A549 (cell line): ENCODE results near the gene EXOSC1. TPM values are rescaled to one million over a fixed set of nuclear protein-coding genes. Genes with fewer than 3 reads are reported as not detected.

Experiments
- ATAC-seq, 2 experiments: fragments of 200-7000 bp in 1 of 2; fragments of >200 bp in 1 of 2; cut with Nextera tagmentation in 1 of 2; cut with Tn5 transposase in 1 of 2; 3 replicates each; pipeline versions ENCODE4 v1.8.0 to v1.9.1; 2018 to 2020; ENCODE audit warnings: mild to moderate bottlenecking in 1 of 2, moderate library complexity in 1 of 2
- CTCF ChIA-PET: fragments of 300-600 bp; sonication (Branson Sonifier 250); formaldehyde crosslinking; extraction: SDS; loops from one replicate; lab custom pipeline; 2021; ENCODE audit warnings: antibody characterized with exemption, inconsistent platforms; lab: Yijun Ruan, JAX
- POLR2A ChIA-PET: fragments of 350-600 bp; formaldehyde crosslinking; extraction: SDS; loops from one replicate; lab custom pipeline; 2021; ENCODE audit warnings: antibody characterized with exemption, inconsistent platforms; lab: Yijun Ruan, JAX
- DNase-seq, 2 experiments: peaks; one replicate each; pipeline versions ENCODE4 v3.0.0 to v3.0.0-alpha.2; 2011 to 2016; ENCODE audit warnings: low read depth in 1 of 2, low spot score in 1 of 2
- FAIRE-seq: peaks from 2 replicates; lab custom pipeline; 2011; peaks lifted over from hg19 to GRCh38; lab: Jason Lieb, UNC
- H3K27ac ChIP-seq, 2 experiments: fragments of >200 bp; sonication (Bioruptor Twin); formaldehyde crosslinking; 3 replicates each; pipeline ENCODE4 v1.5.1; 2016 to 2017
- H3K4me1 ChIP-seq: fragments of >200 bp; sonication (Bioruptor Twin); formaldehyde crosslinking; 3 replicates; pipeline ENCODE4 v1.6.1; 2016
- H3K4me2 ChIP-seq: fragments of >200 bp; sonication (Bioruptor Twin); formaldehyde crosslinking; 3 replicates; pipeline ENCODE4 v1.6.1; 2016
- H3K4me3 ChIP-seq: fragments of >200 bp; sonication (Bioruptor Twin); formaldehyde crosslinking; 3 replicates; pipeline ENCODE4 v1.5.1; 2016
- H3K9me3 ChIP-seq: fragments of >200 bp; sonication (Bioruptor Twin); formaldehyde crosslinking; 3 replicates; pipeline ENCODE4 v1.6.1; 2016
- ATOH8 ChIP-seq: fragments of 250-450 bp; sonication (Bioruptor Pico); IDR thresholded peaks from 2 replicates; pipeline ENCODE4 v1.5.0; 2020; ENCODE audit warnings: low read depth, mild to moderate bottlenecking, moderate library complexity
- CHD2 ChIP-seq: fragments of 150-350 bp; IDR thresholded peaks from 2 replicates; pipeline ENCODE4 v1.6.1; 2014; ENCODE audit warnings: low read length; ENCODE audit not compliant: partially characterized antibody
- E2F6 ChIP-seq: IDR thresholded peaks from 2 replicates; pipeline ENCODE4 v1.6.1; 2012; ENCODE audit warnings: low read depth, borderline replicate concordance
- EHF ChIP-seq: fragments of 250-450 bp; sonication (Bioruptor Pico); IDR thresholded peaks from 2 replicates; pipeline ENCODE4 v1.5.0; 2020; ENCODE audit warnings: mild to moderate bottlenecking
- EP300 ChIP-seq, 2 experiments: fragments of >200 bp; sonication (Bioruptor Twin); formaldehyde crosslinking; IDR thresholded peaks; 2 replicates in 1 of 2; 3 replicates in 1 of 2; pipeline ENCODE4 v1.6.1; 2016 to 2017
- FOSB ChIP-seq: fragments of 250-450 bp; sonication (Bioruptor Pico); IDR thresholded peaks from 2 replicates; pipeline ENCODE4 v1.5.0; 2020; ENCODE audit warnings: mild to moderate bottlenecking, moderate library complexity
- HDAC2 ChIP-seq: fragments of 200-600 bp; sonication (generic); IDR thresholded peaks from 2 replicates; pipeline ENCODE4 v1.6.1; 2016
- HES2 ChIP-seq: fragments of >200 bp; sonication (Bioruptor Twin); formaldehyde crosslinking; IDR thresholded peaks from 2 replicates; pipeline ENCODE4 v1.6.1; 2016
- HMGXB4 ChIP-seq: fragments of 250-450 bp; sonication (Bioruptor Pico); IDR thresholded peaks from 2 replicates; pipeline ENCODE4 v1.5.0; 2021; ENCODE audit warnings: mild to moderate bottlenecking, moderate library complexity, borderline replicate concordance
- HOXB5 ChIP-seq: fragments of 250-450 bp; sonication (Bioruptor Pico); IDR thresholded peaks from 2 replicates; pipeline ENCODE4 v1.5.0; 2020; ENCODE audit warnings: mild to moderate bottlenecking, moderate library complexity
- JUNB ChIP-seq: fragments of >200 bp; sonication (Bioruptor Twin); formaldehyde crosslinking; IDR thresholded peaks from 2 replicates; pipeline ENCODE4 v1.6.1; 2016
- MAFK ChIP-seq: fragments of 450-650 bp; IDR thresholded peaks from 2 replicates; pipeline ENCODE4 v1.6.1; 2014; ENCODE audit not compliant: partially characterized antibody
- MAX ChIP-seq: IDR thresholded peaks from 2 replicates; pipeline ENCODE4 v1.6.1; 2012
- MAZ ChIP-seq: fragments of 150-350 bp; IDR thresholded peaks from 2 replicates; pipeline ENCODE4 v1.6.1; 2014; ENCODE audit warnings: antibody characterized with exemption, low read depth, low read length, borderline replicate concordance
- PHF8 ChIP-seq: fragments of 200-600 bp; sonication (generic); IDR thresholded peaks from 2 replicates; pipeline ENCODE4 v1.6.1; 2016; ENCODE audit warnings: low read depth, mild to moderate bottlenecking, antibody characterized with exemption, moderate library complexity, borderline replicate concordance
- POLR2AphosphoS2 ChIP-seq: conservative IDR thresholded peaks from 2 replicates; pipeline ENCODE4 v1.6.1; 2012; ENCODE audit warnings: low read length, improper control_type of control experiment, inconsistent platforms
- RARB ChIP-seq: fragments of 250-450 bp; sonication (Bioruptor Pico); IDR thresholded peaks from 2 replicates; pipeline ENCODE4 v1.8.0; 2021; ENCODE audit warnings: mild to moderate bottlenecking, moderate library complexity
- RFX5 ChIP-seq: fragments of 450-650 bp; IDR thresholded peaks from 2 replicates; pipeline ENCODE4 v1.7.1; 2014; ENCODE audit warnings: antibody characterized with exemption, mild to moderate bottlenecking, moderate library complexity
- USF2 ChIP-seq: fragments of 450-650 bp; IDR thresholded peaks from 2 replicates; pipeline ENCODE4 v1.6.1; 2014; ENCODE audit warnings: antibody characterized with exemption
- ZC3H11A ChIP-seq: fragments of 450-650 bp; IDR thresholded peaks from 2 replicates; pipeline ENCODE4 v1.6.1; 2014; ENCODE audit warnings: antibody characterized with exemption, mild to moderate bottlenecking
- ZFP36 ChIP-seq: fragments of 450-650 bp; IDR thresholded peaks from 2 replicates; pipeline ENCODE4 v1.6.1; 2014; ENCODE audit warnings: borderline replicate concordance; ENCODE audit not compliant: partially characterized antibody
- ZNF302 ChIP-seq: fragments of 250-450 bp; sonication (Bioruptor Pico); IDR thresholded peaks from 2 replicates; pipeline ENCODE4 v1.9.0; 2021; ENCODE audit warnings: inconsistent platforms, mild to moderate bottlenecking, moderate library complexity
- WGBS: methylation state at CpG from one replicate; pipeline ENCODE4 v1.1.6; 2017; ENCODE audit errors: missing lambda C conversion rate; 5-methylcytosine and 5-hydroxymethylcytosine counted together
- polyA plus RNA-seq, 4 experiments: library from polyadenylated mRNA; depleted of rRNA in 3 of 4; stranded (reverse); fragments of >200 nt; fragmentation: RNase III in 1 of 4; extraction: RNeasy Plus Mini Kit Qiagen cat#74134 plus additional on column Dnase treatment in 1 of 4; gene quantifications; 2 replicates in 3 of 4; 3 replicates in 1 of 4; pipeline ENCODE4 v1.2.3, GENCODE V29; 2011 to 2017
- TF ChIP-seq, protein P1 (sequence below): fragments of 150-350 bp; IDR thresholded peaks from 2 replicates; pipeline ENCODE4 v1.6.1; 2014; ENCODE audit warnings: low read depth, mild to moderate bottlenecking, low read length

Gene EXOSC1
- polyA plus RNA-seq, 2 of the 4 experiments (the other 2 are of a cell fraction): 54.8 to 64.0 TPM

DNA sequence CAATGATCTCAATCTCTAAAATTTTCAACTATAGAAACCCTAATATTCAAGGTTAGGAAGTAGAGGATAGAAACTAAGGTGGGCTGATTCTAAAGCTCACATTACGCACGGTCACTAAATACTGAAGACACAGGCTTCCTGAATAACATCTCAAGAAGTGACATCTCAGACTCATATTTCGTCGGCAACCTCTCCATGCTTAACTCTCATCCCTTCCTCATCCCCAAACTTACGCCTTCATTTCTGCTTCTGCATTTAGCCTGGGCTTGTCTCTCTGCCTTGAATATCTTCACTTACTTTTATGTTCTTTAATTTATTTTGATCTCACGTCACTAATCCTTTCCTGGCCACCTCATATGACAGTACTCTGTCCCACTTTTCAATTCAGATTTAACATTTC lies 10.6 kb downstream of the EXOSC1 start:
- ChIA-PET CTCF (interaction anchor here (0.7 to 2.5 kb wide), 4 partner anchors 9 to 136 kb away, joined by 3 to 7 read pairs (median 4); no protein-coding TSS in a partner anchor), POLR2A (no interaction called here)
- FAIRE-seq (no peak), ATAC-seq (no peak), DNase-seq (no peak)
- 91% methylated on average over 6 of the region's 6 CpGs for WGBS
- Histone ChIP-seq H3K4me2 (no peak overlapping the region), H3K9me3 (no peaks in the 10 kb centered on the region), H3K4me3 (no peak overlapping the region), H3K27ac (no peak overlapping the region), H3K4me1 (no peaks in the 10 kb centered on the region)
- TF ChIP-seq RARB (CRISPR knock-in tag) (no peak), EP300 (IDR thresholded peaks at IDR 0.05) (no peak), RFX5 (no peak), JUNB (no peak), ATOH8 (no peak)

- ChIA-PET POLR2A (no interaction called here), CTCF (interaction anchor here (1.0 to 2.5 kb wide), 4 partner anchors 10 to 137 kb away, joined by 3 to 7 read pairs (median 5); no protein-coding TSS in a partner anchor)
- Histone ChIP-seq H3K4me2 (no peak overlapping the region), H3K4me3 (no peak overlapping the region), H3K4me1 (no peaks in the 10 kb centered on the region), H3K9me3 (no peaks in the 10 kb centered on the region), H3K27ac (no peak overlapping the region)
- no peak for DNase-seq
- FAIRE-seq: no peak
- TF ChIP-seq ZC3H11A: no peak
- TF ChIP-seq MAZ: no peak
- TF ChIP-seq MAX: no peak
- no peak for TF ChIP-seq EP300 (IDR thresholded peaks at IDR 0.05)
- no peak for TF ChIP-seq HMGXB4 (CRISPR knock-in tag)
- TF ChIP-seq CHD2: no peak
- no peak; a peak in 1 of 6 replicates for ATAC-seq
- 93% methylated on average over 1 of the region's 1 CpG for WGBS
These were observed 11.2 kb downstream of the EXOSC1 start for GRCh38 chr10:97434557-97434956.

DNA sequence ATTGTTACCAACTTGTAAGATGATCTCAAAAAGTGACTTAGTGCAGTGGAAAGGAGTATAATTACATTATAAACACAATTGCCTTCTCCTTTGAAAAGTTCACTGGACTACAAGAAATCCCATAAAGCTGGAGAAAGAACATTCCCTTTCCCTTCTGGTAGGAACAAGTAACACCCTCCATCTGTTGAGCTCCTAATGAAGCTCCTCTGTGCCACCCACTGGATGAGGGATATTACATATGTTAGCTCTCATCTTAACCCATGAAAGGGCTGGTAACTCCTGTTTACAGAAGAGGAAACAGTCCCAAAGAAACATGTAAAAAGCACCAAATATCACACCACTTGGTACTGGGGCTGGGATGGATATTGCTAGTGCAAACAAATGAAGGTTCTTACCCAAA lies 11.8 kb downstream of the EXOSC1 start:
- no peak overlapping the region for H3K27ac ChIP-seq
- ChIA-PET POLR2A (no interaction called here), CTCF (interaction anchor here (0.7 to 2.5 kb wide), 4 partner anchors 10 to 42 kb away, joined by 3 to 7 read pairs (median 5); no protein-coding TSS in a partner anchor)
- H3K4me3 ChIP-seq: no peak overlapping the region
- ATAC-seq: peak; percentile 68 to 85; a peak in 5 of 6 replicates
- H3K9me3 ChIP-seq: no peaks in the 10 kb centered on the region
- no peak for FAIRE-seq
- no peak for TF ChIP-seq PHF8
- no peak for TF ChIP-seq HDAC2
- no peak for TF ChIP-seq CHD2
- no peak for TF ChIP-seq EHF (CRISPR knock-in tag)
- no peak for TF ChIP-seq EP300 (IDR thresholded peaks at IDR 0.05)
- TF ChIP-seq HES2: no peak
- no peak for TF ChIP-seq MAFK
- TF ChIP-seq, protein P1, sequence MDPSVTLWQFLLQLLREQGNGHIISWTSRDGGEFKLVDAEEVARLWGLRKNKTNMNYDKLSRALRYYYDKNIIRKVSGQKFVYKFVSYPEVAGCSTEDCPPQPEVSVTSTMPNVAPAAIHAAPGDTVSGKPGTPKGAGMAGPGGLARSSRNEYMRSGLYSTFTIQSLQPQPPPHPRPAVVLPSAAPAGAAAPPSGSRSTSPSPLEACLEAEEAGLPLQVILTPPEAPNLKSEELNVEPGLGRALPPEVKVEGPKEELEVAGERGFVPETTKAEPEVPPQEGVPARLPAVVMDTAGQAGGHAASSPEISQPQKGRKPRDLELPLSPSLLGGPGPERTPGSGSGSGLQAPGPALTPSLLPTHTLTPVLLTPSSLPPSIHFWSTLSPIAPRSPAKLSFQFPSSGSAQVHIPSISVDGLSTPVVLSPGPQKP: no peak
- TF ChIP-seq HOXB5 (CRISPR knock-in tag): no peak
- no peak for TF ChIP-seq POLR2AphosphoS2
- TF ChIP-seq USF2: no peak
- TF ChIP-seq ZFP36: no peak
- no peak for TF ChIP-seq ZNF302 (CRISPR knock-in tag)
- TF ChIP-seq FOSB (CRISPR knock-in tag): no peak
- no peak for TF ChIP-seq E2F6
- no peak overlapping the region for H3K4me2 ChIP-seq
- DNase-seq: no peak
- no peaks in the 10 kb centered on the region for H3K4me1 ChIP-seq
